Stimulated activated CD8-positive, alpha-beta memory T cell treated with anti-CD3 and anti-CD28 coated beads, Interleukin-4, amount 100 ng/mL, for 1 hour (primary cell): ENCODE results near the gene SLCO4A1.

Experiments used
- DNase-seq, 2 donors: peaks; one replicate each; pipeline ENCODE4 v3.0.0-alpha.2; 2020; ENCODE audit warnings: low read depth in 2 of 2, low spot score in 1 of 2

Gene SLCO4A1

DNA sequence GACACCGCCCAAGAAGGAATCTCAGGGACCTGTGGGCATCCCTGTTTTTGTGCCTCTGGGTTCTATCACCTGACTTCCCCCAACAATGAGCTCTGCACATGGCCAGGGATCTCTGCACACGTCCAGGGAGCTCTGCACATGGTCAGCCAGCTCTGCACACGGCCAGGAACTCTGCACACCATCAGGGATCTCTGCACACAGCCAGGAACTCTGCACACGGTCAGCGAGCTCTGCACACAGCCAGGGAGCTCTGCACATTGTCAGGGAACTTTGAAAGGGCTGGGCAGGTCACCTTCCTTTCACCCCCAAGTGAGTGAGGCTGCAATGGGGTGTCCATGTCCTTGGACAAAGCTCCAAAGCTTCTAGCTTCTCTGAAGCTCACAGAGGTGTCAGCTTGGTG is 5.2 kb upstream of the SLCO4A1 start:
- DNase-seq = no peak

GRCh38 chr20:62637521-62638054 is 4.7 kb upstream of the SLCO4A1 start:
- DNase-seq = no peak

DNA sequence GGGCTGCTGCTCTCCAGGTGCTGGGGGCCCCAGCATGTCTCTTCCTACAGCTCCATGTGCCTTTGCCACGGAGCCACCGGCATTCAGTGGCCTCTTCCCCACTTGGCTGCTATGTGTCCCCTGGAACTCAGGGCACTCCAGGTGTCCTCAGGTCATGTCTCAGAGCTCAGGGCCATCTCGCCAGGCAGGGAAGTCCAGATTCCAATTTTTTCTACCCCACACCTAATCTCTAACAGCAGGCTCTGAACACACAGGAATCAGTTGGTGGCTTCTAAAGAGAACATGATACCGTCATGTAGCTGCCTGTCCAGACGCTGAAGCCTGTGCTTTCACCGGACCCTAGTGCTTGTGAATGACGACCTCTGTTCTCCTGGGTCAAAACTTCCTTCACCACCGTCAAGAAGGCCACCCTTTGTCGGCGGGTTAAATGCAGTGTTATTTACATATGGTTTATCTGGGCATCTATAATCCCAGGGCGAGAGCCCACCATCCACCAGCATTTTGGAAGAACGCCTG is 4.2 kb upstream of the SLCO4A1 start:
- DNase-seq = no peak

DNA sequence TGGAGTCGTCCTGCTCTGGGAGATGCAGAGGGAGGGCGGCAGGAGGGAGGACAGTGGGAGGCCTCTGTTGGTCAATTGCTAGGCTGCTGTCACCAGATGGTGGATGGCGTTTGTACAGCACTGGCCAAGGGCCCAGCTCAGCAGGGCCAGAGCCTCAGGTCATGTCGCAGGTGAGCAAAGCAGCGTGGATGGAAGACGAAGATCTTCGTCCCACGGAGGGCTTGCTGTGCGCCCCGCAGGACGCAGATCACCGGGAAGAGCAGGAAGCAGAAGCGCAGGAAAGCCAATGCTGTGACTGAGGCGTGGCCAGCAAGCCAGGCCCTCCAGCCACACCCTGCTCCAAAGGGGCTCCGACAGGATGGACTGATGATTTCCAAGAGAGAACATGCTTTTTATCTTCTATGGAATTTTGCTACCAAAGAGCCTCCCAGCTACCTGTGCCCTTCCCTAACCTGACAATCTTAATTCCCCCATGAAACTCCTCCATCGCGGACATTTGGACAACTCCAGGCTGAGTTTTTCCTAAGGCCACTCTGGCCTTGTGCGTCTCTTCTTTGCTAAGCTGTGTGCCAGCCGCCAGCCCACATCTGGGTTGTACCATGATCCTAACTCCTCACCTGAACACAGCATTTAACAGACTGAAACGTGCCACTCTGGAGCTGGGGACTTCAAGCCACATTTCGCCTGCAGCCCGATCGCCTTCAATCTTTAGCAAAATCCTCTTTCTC is 3.5 kb upstream of the SLCO4A1 start:
- no peak for DNase-seq

DNA sequence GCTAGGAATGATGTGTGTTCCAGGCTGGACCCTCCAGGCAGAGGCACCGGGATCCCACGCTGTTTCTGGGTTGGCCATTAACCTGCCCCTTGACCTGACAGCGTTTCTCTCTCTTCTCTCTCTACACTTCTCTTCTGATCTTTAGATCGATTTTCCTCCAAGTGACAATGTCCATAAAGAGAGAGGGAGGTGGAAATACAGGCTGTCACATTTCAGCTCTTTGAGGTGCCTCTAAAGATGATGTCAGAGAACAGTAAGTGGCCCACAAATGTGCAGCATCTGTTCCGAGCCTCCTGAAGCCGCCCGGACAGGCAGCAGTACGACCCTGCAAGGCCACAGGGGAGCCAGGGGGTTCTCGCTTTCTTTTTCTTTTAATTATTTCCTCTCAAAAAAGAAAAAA is 2.5 kb upstream of the SLCO4A1 start:
- no peak for DNase-seq

DNA sequence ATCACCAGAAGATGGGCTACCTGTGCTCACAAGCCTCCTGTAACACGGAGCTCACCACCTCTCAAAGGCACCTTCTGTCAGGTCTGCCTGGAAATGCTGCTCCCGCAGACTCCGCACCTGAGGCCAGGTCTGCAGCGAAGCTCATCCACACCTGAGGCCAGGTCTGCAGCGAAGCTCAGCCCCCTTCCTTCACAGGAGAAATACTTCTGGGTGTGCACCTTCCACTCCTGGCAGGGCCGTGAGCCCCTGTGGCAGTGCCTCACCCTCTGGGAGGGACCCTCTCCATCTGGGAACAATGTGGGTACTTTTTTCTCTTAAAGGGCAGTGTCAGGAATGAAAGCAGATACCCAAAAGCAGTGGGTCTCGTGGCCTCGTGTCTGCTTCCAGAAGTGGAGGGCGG is 1.4 kb upstream of the SLCO4A1 start:
- DNase-seq = no peak

GRCh38 chr20:62641321-62642050 is 817 bp upstream of the SLCO4A1 start:
- DNase-seq = no peak

DNA sequence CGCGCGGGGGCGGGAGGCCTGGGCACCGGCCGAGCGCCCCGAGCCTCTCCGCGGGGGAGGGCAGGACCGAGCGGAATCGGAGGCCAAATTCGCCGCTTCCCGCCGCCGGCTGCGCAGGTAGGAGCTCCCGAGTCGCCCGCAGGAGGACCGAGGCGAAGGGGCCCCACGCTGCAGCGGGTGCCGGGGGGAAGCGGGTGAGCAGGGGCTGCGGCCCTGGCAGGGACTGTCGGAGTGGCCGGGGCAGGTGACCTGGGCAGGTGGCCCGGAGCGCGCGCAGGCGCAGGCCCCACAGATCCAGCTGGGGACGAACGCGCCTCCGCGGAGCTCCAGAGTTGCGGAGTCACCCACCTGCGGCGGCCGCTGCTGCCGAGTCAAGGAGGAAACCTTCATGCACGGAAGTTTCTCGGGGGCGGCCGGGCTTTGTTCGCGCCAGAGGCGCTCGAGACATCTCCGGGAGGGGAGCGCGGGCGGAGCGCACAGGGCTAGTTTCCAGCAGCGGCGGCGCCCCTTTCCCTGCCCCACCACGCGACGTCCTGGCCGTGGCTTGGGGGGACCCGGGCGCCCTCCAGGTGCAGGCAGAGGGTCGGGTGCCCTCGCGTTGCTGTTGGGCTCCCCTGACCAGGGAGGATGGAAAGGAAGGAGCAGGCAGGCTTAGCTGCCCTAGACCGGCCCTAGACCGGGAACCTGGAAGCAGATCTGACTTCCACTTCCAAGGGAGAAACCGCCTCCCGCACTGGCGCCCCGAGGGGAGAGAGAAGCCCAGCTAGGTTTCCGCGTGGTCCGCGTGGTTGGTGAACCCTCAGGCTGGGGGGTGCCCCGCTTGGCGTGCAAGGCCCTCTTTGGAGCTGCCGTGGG is 590 bp downstream of the SLCO4A1 start:
- DNase-seq = peak in 1 of 2 donors; percentile 23

DNA sequence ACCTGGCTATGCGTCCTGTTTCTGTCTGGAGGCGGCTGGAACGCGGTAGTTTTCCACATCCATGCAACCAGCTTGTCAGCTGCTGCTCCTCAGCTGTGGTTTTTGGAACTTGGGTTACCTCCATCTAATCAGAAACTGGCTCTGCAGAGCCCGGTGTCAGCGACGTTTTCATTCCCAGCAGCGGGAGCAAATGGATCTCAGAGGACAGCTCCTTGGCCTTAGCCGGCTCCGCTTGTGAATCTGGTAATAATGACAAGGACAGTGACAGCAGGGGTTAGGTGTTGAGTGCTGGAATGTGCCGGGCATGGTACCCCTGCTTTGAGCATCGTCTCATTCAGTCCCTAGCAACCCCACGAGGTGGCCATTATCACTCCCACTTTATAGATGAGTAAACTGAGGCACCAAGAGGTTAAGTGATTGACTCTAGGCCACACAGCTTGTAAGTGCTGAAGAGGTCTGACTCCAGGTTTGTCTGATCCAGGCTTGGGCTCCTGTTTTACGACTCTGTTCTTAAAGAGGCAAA is 1.3 kb downstream of the SLCO4A1 start:
- DNase-seq = no peak

GRCh38 chr20:62644044-62644795 is 1.9 kb downstream of the SLCO4A1 start:
- no peak for DNase-seq

DNA sequence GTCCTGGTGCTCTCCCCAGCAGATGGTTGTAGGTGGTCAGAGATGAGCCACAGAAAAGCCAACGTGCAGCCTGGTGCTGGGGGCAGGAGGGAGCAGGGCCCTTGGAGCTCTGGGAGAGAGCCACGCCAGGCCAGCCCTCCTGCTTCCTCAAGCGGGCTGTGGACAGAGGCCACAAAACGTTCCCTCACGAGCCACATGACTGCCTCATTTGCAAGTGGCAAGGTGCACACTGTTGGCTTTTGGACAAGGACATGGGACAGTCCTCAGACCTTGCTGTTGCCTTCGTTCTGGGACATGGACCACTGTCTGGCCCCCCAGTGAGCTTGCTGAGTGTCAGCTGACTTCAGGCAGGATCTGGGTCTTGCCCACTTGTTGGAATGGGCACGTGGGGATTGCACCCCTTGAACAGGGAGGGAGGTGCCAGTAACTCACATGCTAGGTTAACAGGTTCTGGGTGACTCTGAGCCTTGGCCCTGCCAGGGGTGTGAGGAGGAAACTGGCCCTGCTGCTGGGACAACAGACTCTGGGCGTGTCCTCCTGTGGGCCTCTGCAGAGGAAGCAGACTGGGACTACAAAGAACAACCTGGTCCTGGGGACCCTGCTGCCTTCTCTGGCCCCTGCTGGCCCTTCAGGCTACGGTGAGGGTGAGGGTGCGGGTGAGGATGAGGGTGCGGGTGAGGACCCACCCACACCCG is 2.6 kb downstream of the SLCO4A1 start:
- no peak for DNase-seq

DNA sequence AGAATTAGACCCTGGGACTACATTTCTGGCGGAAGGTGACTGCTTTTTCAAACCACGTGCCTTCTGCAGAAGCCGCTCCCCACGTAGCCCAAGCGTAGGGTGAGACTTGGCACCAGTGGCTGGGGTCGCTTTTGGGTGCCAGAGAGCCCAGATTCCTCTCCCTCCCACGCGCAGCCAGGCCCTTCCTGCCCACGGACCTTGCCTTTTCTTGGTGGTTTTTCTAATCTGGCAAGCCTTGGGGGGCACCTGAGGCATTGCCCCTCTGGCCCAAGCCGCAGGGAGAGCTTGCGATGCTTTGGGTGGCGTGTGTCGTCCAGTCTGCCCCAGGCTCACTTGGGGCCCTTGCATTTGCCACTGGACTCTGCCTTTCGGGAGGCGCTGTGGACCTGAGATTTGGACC is 3.3 kb downstream of the SLCO4A1 start:
- no peak for DNase-seq

DNA sequence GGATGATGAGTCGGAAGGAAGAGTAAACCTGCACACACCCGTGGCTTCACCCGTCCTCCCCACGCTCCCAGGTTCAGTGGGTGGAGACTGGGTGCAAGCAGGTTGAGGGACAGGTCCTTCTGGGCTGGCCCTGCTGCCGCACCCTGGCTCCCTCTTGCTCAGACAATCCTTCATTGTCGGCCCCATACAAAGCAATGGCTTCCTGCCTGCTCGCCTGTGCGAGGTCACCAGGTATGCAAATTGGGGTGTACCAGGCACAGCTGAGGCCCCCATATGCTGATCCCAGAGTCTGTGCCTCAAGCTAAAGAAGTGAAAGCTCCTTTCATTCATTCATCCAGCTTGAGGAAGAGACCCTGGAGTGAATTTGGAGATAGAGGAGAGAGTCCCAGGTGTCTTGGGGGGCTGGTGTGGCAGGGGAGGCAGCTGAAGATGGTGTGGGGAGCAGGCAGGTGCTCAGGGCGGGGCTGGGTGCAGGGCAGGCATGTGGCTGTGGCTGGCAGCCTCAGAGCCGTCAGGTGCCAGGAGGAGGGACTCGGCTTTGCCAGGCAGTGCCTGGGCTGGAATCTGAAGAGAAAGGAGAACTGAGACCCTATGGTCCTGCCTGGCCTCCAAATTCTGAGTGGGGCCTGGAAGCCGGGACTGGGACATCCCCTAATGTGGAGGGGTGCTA is 4.7 kb downstream of the SLCO4A1 start:
- no peak for DNase-seq

- no peak for DNase-seq
Observed at GRCh38 chr20:62647521-62648317, 5.4 kb downstream of the SLCO4A1 start.

DNA sequence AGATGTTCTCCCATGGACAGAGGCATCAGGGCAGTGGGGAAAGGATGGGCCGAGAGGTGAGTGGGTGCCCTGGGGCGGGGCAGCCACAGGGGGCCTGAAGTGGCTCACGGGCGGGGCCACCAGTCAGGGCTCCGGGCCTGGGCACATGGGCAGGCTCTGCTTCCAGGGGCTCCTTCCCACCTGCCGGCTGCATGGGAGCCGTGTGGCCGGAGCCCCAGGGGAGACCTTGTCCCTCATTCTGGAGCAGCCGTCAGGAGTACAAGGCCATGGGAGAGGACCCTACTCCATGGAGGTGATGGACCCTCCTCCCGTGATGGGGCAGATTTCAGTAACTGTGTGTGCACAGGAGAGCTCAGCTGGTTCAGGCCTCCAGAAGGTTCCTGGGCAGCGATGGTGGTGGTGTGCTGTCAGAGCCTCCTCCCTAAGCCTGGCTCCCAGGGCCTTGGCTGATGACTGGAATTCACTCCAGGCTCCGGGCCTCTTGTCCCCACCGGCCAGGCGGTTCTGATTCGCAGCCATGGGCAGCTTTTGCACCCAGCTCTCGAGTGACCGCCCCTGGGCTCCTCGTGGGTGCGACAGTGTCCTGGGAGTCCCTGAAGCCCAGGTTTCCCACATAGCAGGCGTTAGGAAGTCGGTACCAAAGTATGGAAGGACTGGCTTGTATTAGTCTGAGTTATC is 6.2 kb downstream of the SLCO4A1 start:
- DNase-seq = no peak

GRCh38 chr20:62649140-62649539 is 6.8 kb downstream of the SLCO4A1 start:
- DNase-seq = no peak

GRCh38 chr20:62650551-62651284 is 8.4 kb downstream of the SLCO4A1 start:
- DNase-seq = no peak
